GM18951 (cell line): Measurements from ENCODE around the gene PDGFD.

Source experiments
- POLR2A ChIP-seq: IDR thresholded peaks from 4 replicates; pipeline ENCODE4 v1.6.1; 2011; ENCODE audit warnings: mild to moderate bottlenecking; ENCODE audit not compliant: insufficient read length, insufficient read depth; ENCODE audit errors: extremely low read depth
- in situ Hi-C: fragments of 300-500 bp; cut with MboI; formaldehyde crosslinking; loops from one replicate; pipeline ENCODE4 v1.12.0; 2022; ENCODE audit warnings: low sequenced_read_pairs, mixed read lengths, inconsistent platforms; ENCODE audit not compliant: unreplicated experiment

Gene PDGFD

DNA sequence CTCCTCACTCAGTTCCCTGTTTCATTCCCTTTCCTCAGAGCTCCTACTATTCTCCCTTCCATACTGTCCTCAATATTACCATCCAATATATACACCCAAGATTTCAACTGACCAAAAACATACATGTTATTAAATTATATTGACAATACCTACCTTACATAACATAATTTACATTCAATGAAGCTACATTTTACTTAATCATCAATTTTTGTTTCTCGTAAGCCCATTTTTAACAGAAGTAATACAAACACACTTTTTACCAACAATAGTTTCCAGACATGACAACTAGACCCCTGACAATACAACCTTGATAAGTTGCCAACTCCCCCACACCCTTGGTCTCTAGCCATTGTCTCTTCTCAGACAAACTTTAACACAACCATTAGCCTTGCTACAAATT is 273.3 kb downstream of the PDGFD start:
- in situ Hi-C loops = no loop called here
- TF ChIP-seq POLR2A = no peak

DNA sequence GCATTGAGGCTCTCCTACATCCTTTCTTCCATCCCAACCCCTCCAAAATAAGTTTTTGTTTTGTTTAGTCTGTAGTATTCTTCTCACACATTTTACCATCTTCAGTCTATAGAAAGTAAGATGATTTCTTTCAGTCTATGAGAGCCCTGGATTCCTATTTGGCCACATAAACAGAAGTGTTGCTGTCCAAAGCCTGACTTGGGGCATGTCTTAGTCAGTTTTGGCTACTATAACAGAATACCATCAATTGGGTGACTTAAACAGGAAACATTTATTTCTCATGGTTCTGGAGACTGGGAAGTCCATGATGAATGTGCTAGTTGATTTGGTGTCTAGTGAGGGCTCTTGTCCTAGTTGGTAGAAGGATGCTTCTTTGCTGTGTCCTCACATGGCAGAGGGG is 274.3 kb downstream of the PDGFD start:
- TF ChIP-seq POLR2A = no peak
- in situ Hi-C loops = no loop called here

DNA sequence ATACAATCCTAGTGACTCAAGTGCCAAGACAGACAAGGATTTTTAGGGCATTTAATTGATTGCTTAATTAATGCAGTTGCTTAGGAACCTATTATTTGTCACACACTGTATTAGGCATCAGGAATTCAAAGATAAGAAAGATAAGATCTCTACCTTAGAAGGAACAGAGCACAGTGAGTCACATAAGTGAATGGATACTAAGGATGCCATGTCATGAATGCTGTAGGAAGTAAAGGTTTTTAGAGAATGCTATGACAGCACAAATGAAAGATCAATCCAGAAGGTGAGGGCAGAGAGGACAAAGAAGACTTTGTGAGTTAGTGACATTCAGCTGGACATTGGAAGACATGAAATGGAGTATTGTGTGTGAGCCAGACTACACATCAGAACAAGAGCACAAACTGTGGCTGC is 275.4 kb downstream of the PDGFD start:
- TF ChIP-seq POLR2A = no peak
- in situ Hi-C loops = no loop called here

DNA sequence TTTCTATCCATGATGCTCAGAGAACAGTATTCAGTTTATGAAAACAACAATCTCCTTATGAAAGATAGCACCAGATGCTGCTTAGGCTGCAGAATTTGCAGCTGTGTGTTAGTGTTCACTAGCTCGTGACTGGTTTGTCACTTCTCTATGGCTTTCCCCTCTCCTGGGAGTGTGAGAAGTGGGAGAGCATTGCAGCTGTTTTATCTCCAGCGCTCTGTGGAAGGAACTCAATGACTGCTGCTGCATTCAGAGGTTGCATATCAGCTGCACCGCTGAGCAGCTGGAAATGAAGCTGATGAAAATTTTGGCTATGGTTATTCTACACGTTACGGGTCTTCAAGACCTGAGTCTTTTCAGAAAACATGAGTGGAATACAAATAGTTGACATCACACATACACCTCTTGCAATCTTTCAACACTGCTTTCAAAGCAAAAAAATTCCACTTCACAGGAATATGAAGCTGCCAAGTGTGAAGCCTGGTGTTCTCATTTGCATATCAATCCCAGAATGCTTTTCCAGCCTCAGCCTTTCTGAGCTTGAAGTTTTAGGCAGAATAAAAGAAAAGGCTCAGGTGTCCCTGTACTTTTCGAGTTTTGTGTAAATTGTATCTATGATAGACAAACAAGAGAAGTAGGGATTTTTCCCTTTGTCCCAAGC is 276.8 kb downstream of the PDGFD start:
- in situ Hi-C loops = no loop called here
- no peak for TF ChIP-seq POLR2A

DNA sequence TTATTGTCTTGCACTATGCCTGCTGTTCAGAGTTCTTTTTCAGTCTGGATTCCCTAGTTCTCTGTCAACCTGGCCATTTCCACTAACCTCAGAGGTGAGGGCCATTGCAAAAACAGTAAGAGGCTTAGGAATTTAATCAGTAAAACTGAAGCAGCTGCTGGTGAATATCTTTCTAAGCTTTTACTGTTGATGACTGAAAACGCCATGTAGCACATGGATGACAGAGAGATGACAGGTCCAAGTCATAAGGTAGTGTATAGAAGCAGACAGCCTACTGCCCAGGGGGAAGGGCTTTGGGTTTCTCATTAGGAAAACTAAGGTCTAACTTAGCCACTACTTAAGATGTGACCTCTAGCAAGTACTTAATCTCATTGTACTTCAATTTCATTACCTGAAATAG is 280.1 kb downstream of the PDGFD start:
- no peak for TF ChIP-seq POLR2A
- in situ Hi-C loops = no loop called here

DNA sequence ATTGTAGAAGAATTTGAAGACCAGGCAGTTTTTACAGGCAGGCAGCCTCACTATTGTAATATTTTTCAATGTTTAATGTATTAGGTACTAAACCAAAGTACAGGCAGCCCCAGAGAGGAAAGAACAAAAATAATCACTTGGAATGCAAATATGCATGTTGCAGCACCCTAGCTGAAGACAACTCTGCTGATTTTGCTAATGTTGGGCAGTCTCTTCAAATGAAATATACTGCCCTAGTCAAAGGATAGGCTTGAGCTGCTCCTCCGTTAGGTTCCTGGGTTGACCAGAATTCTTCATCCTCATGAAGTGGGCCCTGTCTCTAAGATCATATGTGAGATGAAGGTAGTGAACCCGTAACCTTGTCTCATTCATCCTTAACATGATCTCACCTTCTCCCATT is 280.7 kb downstream of the PDGFD start:
- in situ Hi-C loops = no loop called here

DNA sequence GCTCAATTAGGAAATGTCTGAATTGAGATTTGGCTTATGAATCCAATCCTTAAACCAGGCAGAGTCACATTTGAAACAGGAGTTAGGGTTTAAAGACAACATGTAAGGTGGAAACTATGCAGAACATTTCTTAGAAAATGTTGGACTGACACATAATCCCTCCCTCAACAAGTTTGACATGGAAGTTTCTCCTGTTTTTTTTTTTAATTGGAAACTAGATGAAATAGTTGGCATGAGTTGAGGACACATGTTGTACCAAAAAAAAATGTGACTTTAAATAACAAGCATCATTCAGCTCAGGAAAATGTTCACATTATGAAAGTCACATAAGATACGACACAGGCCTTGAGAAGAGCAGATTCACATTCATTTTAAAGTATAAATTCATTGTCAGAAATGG is 282.4 kb downstream of the PDGFD start:
- in situ Hi-C loops = no loop called here
- TF ChIP-seq POLR2A = no peak

More for the DNA sequence above, 280.7 kb downstream of the PDGFD start:
- TF ChIP-seq POLR2A = no peak

DNA sequence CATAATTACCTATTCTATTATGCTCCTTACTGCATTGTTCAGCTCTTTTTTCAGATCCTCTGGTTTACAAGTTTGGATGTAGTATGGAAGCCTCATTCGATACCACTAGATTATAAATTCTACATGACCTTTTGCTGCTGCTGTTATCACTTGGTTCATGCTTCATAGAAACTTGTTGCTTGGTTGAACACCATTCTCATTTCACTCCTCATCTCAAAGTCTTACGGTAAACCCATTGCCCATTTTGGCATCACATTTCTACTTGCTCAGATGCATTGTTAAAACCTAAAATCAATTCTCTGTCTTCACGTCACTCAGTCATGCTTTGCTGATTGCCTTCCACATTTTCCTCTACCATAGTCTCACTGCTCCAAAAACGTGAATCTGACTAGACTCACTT is 283.0 kb downstream of the PDGFD start:
- in situ Hi-C loops = no loop called here
- TF ChIP-seq POLR2A = no peak

DNA sequence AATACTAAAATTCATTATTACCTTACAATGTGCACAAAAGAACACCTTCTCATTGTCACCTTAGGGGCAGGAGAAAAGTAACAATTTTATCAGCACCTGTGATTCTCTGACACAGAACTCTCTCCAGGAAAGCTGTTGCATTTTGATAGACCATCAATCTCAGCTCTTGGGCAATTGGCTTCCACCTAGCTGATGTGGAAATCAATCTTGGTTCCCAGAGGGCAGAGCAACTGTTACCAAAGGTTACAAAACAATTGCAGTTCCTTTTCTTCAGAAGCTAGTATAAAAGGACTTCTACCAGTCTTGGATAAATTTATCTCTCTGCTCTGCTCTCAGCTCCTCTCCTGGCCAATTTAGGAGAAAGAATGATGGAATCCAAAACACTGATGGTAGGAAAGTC is 285.3 kb downstream of the PDGFD start:
- in situ Hi-C loops = no loop called here

DNA sequence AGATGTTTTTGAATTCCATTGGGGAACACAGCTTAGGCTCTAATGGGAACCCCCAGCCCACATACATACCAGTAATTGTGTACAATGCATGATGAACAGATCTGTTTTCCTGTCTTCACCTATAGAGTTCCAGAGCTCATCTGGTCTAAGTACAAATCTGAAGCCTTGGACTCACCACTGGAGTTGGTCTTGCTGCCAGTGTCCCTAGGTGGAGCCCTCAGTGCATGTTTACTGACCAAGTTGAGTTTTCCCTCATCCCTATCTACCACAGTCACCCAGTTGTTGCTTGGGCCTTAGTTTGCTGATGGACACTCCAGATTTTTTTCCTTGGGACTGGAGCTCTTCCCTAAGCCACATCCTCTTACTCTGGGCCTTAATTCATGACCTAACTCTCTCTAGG is 286.7 kb downstream of the PDGFD start:
- TF ChIP-seq POLR2A = no peak
- in situ Hi-C loops = no loop called here

More for the DNA sequence above, 285.3 kb downstream of the PDGFD start:
- TF ChIP-seq POLR2A = no peak

DNA sequence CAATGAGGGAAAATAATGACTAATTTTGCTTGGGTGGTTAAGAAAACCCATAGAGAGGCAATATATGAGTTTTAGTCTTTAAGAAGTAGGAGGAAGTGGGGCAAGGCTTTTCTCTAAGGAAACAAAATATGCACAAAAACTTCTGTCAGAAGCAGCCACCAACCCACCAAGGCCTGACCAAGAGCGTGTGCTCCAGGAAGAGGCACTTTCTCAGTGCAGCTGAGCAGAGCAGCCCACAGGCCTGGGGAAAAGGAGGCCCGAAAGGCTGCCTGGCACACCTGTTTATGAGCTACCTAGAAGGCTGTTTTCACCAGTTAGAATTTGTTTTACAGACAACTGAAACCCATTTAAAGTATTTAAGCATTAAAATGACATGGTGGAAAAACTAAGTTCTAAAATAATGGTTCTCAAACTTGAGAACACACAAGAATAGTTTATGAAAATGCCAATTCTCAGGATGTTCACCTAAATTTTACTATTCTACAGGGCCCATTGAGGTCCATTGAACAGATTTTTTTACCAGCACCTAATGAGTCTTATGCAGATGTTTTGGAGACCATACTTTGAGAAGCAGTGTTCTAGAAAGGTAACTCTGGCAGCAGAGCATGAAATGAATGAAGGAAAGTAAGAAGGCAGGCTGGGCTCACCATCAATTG is 288.0 kb downstream of the PDGFD start:
- no peak for TF ChIP-seq POLR2A
- in situ Hi-C loops = no loop called here

DNA sequence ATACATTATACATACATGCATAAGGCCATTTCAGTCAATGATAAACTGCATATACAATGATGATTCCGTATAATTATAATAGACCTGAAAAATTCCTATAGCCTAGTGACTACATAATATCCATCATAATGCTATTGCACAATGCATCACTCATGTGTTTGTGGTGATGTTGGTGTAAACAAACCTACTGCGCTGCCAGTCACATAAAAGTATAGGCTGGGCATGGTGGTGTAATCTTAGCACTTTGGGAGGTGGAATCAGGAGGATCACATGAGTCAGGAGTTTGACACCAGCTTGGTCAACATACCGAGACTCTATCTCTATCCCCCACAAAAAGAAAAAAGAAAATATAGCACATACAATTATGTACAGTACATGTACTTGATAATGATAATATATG is 291.2 kb downstream of the PDGFD start:
- in situ Hi-C loops = no loop called here
- TF ChIP-seq POLR2A = no peak

DNA sequence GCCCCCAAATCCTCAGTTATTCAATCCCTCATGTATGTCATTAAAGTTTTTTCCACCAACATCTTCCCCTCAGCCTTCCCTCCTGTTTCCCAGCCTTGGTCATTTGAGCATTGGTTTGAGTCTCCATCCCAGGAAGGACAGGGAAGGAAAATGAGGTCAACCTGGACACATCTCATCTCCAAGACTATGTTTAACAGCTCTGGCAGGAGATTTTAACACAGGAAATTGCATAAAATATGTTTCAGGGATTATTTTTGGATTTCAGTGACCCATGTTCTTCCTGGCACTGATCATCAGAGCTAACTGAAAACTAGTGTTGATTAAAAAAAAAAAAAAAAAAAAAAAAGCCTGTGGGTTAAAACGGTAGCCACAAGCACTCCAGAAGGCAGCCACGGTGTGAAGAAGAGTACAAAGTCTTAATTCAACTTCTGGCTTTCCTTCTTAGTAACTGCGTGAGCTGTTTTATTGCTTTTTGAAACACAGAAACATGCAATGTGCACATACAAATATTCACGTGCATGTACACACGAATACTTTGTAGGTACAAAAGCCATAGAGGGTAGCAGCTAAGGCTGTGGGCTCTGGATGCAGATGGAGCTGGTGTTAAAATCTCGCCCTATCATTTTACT is 291.9 kb downstream of the PDGFD start:
- in situ Hi-C loops = no loop called here
- TF ChIP-seq POLR2A = no peak

DNA sequence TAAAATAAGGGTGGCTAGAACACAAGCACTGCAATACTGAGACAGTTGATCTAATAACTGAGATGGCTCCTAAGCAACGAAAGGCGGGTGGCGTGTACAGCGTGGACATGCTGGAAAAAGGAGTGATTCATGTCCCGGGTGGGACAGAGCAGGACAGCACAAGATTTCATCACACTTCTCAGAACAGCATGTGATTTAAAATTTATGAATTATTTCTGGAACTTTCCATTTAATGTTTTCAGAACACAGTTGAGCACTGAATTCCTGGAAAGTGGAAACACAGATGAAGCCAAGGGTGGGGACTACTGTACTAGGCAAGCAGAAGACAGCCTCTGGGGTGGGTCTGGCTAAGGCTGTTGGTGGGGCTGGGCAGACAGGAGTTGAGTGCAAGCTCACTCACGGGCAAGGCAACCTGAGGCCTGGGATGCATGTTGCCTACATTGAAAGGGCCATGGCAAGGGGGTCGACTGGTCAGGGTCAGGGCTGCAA is 293.1 kb downstream of the PDGFD start:
- in situ Hi-C loops = no loop called here

More for the DNA sequence above, 293.1 kb downstream of the PDGFD start:
- TF ChIP-seq POLR2A = no peak
